ENCODE data around the gene FHAD1. TPM values are rescaled to one million over a fixed set of nuclear protein-coding genes. Genes with fewer than 3 reads are reported as not detected.

Gene FHAD1
- total RNA-seq, 1 donor from 2014 or later, result 2.1 TPM

DNA sequence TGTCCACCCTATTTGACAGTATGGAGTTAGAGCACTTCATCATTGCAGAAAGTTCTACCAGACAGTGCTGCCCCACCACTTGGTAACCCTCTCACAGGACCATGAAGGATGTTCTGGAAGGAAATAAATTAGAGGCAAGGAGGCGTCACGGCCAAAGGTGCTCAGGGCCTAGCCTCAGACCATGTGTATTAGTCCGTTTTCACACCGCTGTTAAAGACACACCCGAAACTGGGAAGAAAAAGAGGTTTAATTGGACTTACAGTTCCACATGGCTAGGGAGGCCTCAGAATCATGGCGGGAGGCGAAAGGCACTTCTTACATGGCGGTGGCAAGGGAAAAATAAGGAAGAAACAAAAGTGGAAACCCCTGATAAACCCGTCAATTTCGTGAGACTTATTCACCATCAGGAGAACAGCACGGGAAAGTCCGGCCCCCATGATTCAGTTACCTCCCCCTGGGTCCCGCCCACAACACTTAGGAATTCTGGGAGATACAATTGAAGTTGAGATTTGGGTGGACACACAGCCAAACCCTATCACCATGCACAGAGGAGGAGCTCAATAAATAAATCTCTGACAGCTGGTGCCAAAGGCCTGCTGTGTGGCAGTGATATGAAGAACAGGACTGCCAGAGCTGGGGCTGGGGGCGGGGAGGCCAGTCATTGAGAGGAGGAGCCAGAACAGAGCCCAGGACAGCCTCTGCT lies 75.8 kb downstream of the FHAD1 start:
- no peak overlapping the region for H3K4me3 ChIP-seq (ENCODE audit: low read length in 3 of 3)
- no peaks in the 10 kb centered on the region for H3K36me3 ChIP-seq (ENCODE audit: control insufficient read depth in 3 of 3, insufficient read depth in 3 of 3, low read length in 3 of 3)
- H3K27ac ChIP-seq (ENCODE audit: low read depth, low read length), result no peak overlapping the region
- H3K27me3 ChIP-seq (ENCODE audit: control insufficient read depth in 3 of 3, insufficient read depth in 3 of 3, low read length in 3 of 3), result peaks cover 0 to 12% (median 1%) of the 10 kb centered on the region in 3 donors
- peaks cover 0 to 2% (median 0%) of the 10 kb centered on the region in 3 donors for H3K4me1 ChIP-seq (ENCODE audit: control insufficient read depth in 3 of 3, insufficient read depth in 3 of 3, low read length in 3 of 3)
- no peak overlapping the region for H3K9ac ChIP-seq (ENCODE audit: low read depth in 1 of 3, low read length in 3 of 3)
- H3K9me3 ChIP-seq (ENCODE audit: control insufficient read depth in 3 of 3, low read length in 3 of 3), result no peaks in the 10 kb centered on the region

DNA sequence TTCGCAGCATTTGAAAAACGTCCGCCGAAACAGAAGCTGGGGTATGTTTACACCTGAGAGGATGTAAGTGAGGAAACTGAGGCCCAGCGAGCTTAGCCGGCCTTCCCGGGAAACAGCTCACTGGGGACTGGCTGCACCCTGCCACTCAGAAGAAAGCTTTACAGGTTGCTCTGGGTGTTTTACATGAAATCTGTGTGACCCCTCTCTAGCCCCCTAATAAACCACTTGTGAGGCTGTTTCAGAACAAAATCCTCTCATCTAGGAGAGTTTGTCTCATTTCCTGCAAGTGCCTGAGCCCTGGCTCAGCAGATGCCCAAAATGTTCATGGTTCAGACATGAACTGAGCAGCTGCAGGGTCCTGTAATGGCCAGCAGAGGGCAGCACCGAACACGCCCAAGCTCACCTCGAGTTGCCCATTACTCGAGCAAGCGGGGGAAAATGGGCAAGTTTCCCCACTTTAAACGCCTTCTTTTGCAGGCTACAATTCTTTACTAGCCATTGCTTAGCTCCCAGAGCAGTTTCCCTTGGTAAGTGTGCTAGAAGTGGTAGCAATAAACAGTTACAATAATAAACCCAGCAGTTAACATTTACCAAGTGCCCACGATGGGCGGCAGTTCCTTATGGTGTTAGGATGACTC lies 76.4 kb downstream of the FHAD1 start:
- Histone ChIP-seq H3K27me3 (ENCODE audit: control insufficient read depth in 3 of 3, insufficient read depth in 3 of 3, low read length in 3 of 3) (peaks cover 0 to 12% (median 0%) of the 10 kb centered on the region in 3 donors), H3K9me3 (ENCODE audit: control insufficient read depth in 3 of 3, low read length in 3 of 3) (no peaks in the 10 kb centered on the region), H3K36me3 (ENCODE audit: control insufficient read depth in 3 of 3, insufficient read depth in 3 of 3, low read length in 3 of 3) (no peaks in the 10 kb centered on the region), H3K4me1 (ENCODE audit: control insufficient read depth in 3 of 3, insufficient read depth in 3 of 3, low read length in 3 of 3) (peaks cover 0 to 2% (median under 1%) of the 10 kb centered on the region in 3 donors), H3K4me3 (ENCODE audit: low read length in 3 of 3) (no peak overlapping the region), H3K9ac (ENCODE audit: low read depth in 1 of 3, low read length in 3 of 3) (no peak overlapping the region), H3K27ac (ENCODE audit: low read depth, low read length) (no peak overlapping the region)

DNA sequence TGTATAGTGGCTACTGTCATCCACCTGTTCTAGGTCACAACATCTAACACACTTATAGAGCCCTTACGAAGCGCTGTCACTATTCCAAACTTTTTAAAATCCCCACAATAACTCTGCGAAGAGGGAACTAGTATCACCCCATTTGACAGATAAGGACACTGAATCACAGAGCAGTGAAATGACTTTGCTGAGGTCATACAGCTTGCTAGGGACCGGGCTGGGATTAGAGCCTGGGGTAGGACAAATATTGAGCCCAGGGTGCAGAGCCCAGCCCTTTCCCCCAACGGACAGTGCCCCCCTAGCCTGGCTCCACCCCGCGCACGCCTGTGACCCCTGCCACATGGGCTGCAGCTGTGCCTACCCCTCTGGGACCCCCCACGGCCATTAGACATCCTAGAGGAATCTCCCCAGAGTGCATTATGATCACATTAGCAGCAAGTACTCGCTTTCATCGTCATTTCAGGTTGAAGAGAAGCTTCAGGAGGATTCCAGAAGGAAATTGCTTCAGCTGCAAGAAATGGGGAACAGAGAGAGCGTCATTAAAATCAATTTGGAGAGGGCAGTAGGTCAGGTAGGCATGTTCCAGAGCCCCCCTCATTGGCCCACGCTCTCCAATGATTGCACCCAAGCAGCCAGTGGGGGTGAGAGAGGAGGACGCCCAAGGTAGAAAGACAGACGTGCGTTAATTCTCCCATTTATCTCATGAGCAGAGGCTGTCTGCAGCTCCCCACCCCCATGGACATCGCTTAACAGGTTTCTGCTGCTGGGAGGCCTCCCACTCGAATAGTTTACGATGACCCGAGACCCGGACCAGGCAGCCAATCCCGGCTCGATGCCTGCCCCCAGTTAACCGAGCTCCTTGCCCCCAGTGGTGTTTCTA lies 77.2 kb downstream of the FHAD1 start:
- peaks cover 0 to 12% (median 2%) of the 10 kb centered on the region in 3 donors for H3K27me3 ChIP-seq (ENCODE audit: control insufficient read depth in 3 of 3, insufficient read depth in 3 of 3, low read length in 3 of 3)
- peaks cover 5 to 8% (median 8%) of the 10 kb centered on the region in 3 donors for H3K4me1 ChIP-seq (ENCODE audit: control insufficient read depth in 3 of 3, insufficient read depth in 3 of 3, low read length in 3 of 3)
- H3K27ac ChIP-seq (ENCODE audit: low read depth, low read length), result no peak overlapping the region
- H3K9me3 ChIP-seq (ENCODE audit: control insufficient read depth in 3 of 3, low read length in 3 of 3), result no peaks in the 10 kb centered on the region
- no peaks in the 10 kb centered on the region for H3K36me3 ChIP-seq (ENCODE audit: control insufficient read depth in 3 of 3, insufficient read depth in 3 of 3, low read length in 3 of 3)
- H3K9ac ChIP-seq (ENCODE audit: low read depth in 1 of 3, low read length in 3 of 3), result no peak overlapping the region
- H3K4me3 ChIP-seq (ENCODE audit: low read length in 3 of 3), result no peak overlapping the region

- peaks cover 2 to 12% (median 4%) of the 10 kb centered on the region in 3 donors for H3K27me3 ChIP-seq (ENCODE audit: control insufficient read depth in 3 of 3, insufficient read depth in 3 of 3, low read length in 3 of 3)
- peaks cover 11 to 13% (median 13%) of the 10 kb centered on the region in 3 donors for H3K4me1 ChIP-seq (ENCODE audit: control insufficient read depth in 3 of 3, insufficient read depth in 3 of 3, low read length in 3 of 3)
- no peak overlapping the region for H3K27ac ChIP-seq (ENCODE audit: low read depth, low read length)
- no peak overlapping the region for H3K9ac ChIP-seq (ENCODE audit: low read depth in 1 of 3, low read length in 3 of 3)
- no peak overlapping the region for H3K4me3 ChIP-seq (ENCODE audit: low read length in 3 of 3)
- no peaks in the 10 kb centered on the region for H3K36me3 ChIP-seq (ENCODE audit: control insufficient read depth in 3 of 3, insufficient read depth in 3 of 3, low read length in 3 of 3)
- H3K9me3 ChIP-seq (ENCODE audit: control insufficient read depth in 3 of 3, low read length in 3 of 3), result no peaks in the 10 kb centered on the region
Measured at GRCh38 chr1:15324869-15325335, 77.9 kb downstream of the FHAD1 start.

- Histone ChIP-seq H3K27ac (ENCODE audit: low read depth, low read length) (no peak overlapping the region), H3K36me3 (ENCODE audit: control insufficient read depth in 3 of 3, insufficient read depth in 3 of 3, low read length in 3 of 3) (no peaks in the 10 kb centered on the region), H3K4me1 (ENCODE audit: control insufficient read depth in 3 of 3, insufficient read depth in 3 of 3, low read length in 3 of 3) (peaks cover 11 to 13% (median 13%) of the 10 kb centered on the region in 3 donors), H3K27me3 (ENCODE audit: control insufficient read depth in 3 of 3, insufficient read depth in 3 of 3, low read length in 3 of 3) (peaks cover 2 to 12% (median 4%) of the 10 kb centered on the region in 3 donors), H3K9me3 (ENCODE audit: control insufficient read depth in 3 of 3, low read length in 3 of 3) (no peaks in the 10 kb centered on the region), H3K9ac (ENCODE audit: low read depth in 1 of 3, low read length in 3 of 3) (no peak overlapping the region), H3K4me3 (ENCODE audit: low read length in 3 of 3) (no peak overlapping the region)
Measured at GRCh38 chr1:15325375-15326085, 78.5 kb downstream of the FHAD1 start.

DNA sequence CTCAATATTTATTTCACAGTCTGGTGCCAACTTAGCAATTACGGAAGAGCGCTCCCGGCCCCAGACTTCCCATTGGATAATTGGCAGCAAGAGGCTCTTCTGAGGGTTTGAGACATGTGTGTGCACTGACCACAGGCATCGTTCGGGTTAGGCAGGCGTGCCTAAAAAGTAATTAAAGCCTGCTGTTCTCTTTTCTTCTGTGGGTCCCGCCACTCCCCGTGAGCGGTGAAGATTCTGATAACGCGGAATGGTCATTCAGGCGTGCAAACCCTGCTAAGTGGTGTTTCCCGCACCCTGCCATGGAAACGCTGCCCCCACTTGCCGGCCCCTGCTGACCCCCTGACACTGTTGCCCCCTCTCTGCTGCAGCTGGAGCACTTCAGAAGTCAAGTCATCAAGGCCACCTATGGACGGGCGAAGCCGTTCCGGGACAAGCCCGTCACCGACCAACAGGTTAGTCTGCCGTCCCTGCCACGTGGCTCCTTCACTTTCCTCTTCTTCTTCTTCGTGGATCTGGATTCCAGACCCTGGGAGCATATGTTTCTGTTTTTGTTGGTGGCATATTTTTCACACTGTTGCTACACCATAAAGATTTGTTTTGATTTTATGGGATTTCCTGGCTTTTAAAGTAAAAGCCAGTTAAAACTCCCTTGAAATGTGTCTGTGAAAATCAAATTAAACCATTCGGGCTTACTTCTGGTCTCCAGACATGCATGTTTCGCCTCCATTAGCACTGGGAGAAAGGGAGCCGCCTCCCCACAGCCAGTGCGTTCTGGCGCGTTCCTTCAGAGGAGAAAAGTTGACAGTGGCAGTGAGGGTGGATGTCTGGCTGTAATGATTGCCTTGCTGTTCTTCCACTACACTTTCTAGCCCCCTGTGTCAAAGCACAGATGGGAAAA lies 79.9 kb downstream of the FHAD1 start:
- Histone ChIP-seq H3K4me1 (ENCODE audit: control insufficient read depth in 3 of 3, insufficient read depth in 3 of 3, low read length in 3 of 3) (peaks cover 11 to 13% (median 13%) of the 10 kb centered on the region in 3 donors), H3K27ac (ENCODE audit: low read depth, low read length) (no peak overlapping the region)

GRCh38 chr1:15328351-15329103 lies 81.5 kb downstream of the FHAD1 start:
- peak overlapping the region in 2 of 3 donors; percentile 15 to 28 for H3K4me3 ChIP-seq (ENCODE audit: low read length in 3 of 3)
- H3K36me3 ChIP-seq (ENCODE audit: control insufficient read depth in 3 of 3, insufficient read depth in 3 of 3, low read length in 3 of 3), result no peaks in the 10 kb centered on the region
- H3K9me3 ChIP-seq (ENCODE audit: control insufficient read depth in 3 of 3, low read length in 3 of 3), result no peaks in the 10 kb centered on the region
- H3K4me1 ChIP-seq (ENCODE audit: control insufficient read depth in 3 of 3, insufficient read depth in 3 of 3, low read length in 3 of 3), result peaks cover 11 to 13% (median 13%) of the 10 kb centered on the region in 3 donors
- H3K9ac ChIP-seq (ENCODE audit: low read depth in 1 of 3, low read length in 3 of 3), result peak overlapping the region in 1 of 3 donors; percentile 65
- peaks cover 2 to 12% (median 4%) of the 10 kb centered on the region in 3 donors for H3K27me3 ChIP-seq (ENCODE audit: control insufficient read depth in 3 of 3, insufficient read depth in 3 of 3, low read length in 3 of 3)
- H3K27ac ChIP-seq (ENCODE audit: low read depth, low read length), result peak overlapping the region; percentile 13

More for the DNA sequence above, 79.9 kb downstream of the FHAD1 start:
- Histone ChIP-seq H3K36me3 (ENCODE audit: control insufficient read depth in 3 of 3, insufficient read depth in 3 of 3, low read length in 3 of 3) (no peaks in the 10 kb centered on the region), H3K4me3 (ENCODE audit: low read length in 3 of 3) (no peak overlapping the region), H3K27me3 (ENCODE audit: control insufficient read depth in 3 of 3, insufficient read depth in 3 of 3, low read length in 3 of 3) (peaks cover 2 to 12% (median 4%) of the 10 kb centered on the region in 3 donors), H3K9ac (ENCODE audit: low read depth in 1 of 3, low read length in 3 of 3) (no peak overlapping the region), H3K9me3 (ENCODE audit: control insufficient read depth in 3 of 3, low read length in 3 of 3) (no peaks in the 10 kb centered on the region)

- Histone ChIP-seq H3K4me1 (ENCODE audit: control insufficient read depth in 3 of 3, insufficient read depth in 3 of 3, low read length in 3 of 3) (peaks cover 11 to 13% (median 13%) of the 10 kb centered on the region in 3 donors), H3K27ac (ENCODE audit: low read depth, low read length) (peak overlapping the region; percentile 20), H3K9ac (ENCODE audit: low read depth in 1 of 3, low read length in 3 of 3) (peak overlapping the region in 1 of 3 donors; percentile 65), H3K9me3 (ENCODE audit: control insufficient read depth in 3 of 3, low read length in 3 of 3) (no peaks in the 10 kb centered on the region), H3K36me3 (ENCODE audit: control insufficient read depth in 3 of 3, insufficient read depth in 3 of 3, low read length in 3 of 3) (no peaks in the 10 kb centered on the region), H3K27me3 (ENCODE audit: control insufficient read depth in 3 of 3, insufficient read depth in 3 of 3, low read length in 3 of 3) (peaks cover 2 to 12% (median 4%) of the 10 kb centered on the region in 3 donors), H3K4me3 (ENCODE audit: low read length in 3 of 3) (peak overlapping the region in 2 of 3 donors; percentile 28 to 37)
Measured at GRCh38 chr1:15329104-15329820, 82.2 kb downstream of the FHAD1 start.
